ENCODE results near the gene RASD1. TPM values are rescaled to one million over a fixed set of nuclear protein-coding genes. Genes with fewer than 3 reads are reported as not detected.

RASD1 gene
- total RNA-seq, 1 donor = 0.36 TPM

DNA sequence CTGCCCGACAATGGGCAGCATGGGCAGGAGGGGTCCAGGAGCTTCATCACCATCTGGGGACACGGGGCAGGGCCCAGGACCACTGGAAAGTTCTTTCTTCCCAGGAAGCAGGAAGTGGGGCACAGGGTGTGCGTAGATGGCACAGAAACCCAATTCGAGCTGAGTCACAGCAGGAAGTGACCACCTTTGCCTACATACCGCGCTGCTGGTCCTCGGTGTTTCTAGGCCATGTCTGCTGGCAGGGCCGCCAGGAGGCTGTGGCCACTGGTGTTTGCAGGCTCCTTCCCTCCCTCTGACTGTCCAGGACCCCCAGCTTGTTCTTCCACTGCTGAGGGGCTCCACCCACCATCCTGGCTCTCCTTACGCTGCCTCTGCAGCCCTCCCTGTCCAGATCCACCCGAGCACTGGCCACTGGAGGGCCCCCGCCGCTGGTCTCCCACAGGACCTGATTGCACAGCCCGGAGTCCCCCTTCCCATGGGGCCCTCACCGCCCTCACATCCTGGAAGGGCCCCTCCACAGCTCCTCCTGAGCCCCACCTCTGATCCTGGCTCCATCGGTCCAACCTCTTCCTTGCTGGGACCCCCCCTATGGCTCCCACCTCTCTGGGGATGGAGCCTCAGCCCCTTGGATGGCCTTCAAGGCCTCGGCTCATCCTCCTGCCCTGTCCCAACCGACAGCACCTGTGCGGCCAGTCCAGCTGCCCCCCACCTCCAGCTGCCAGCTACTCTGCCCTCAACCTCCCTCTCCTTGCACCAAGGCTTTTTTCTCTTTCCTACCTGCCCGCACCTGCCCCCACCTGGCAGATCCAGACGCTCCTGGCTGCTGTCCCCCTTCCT is 14.5 kb upstream of the RASD1 start:
- H3K4me3 ChIP-seq (ENCODE audit: low read depth, low read length) = no peak overlapping the region
- DNase-seq (ENCODE audit: low read depth) = no peak
- no peak for TF ChIP-seq CTCF (IDR thresholded peaks at IDR 0.05; ENCODE audit: insufficient read depth, low read length)

- H3K4me3 ChIP-seq (ENCODE audit: low read depth, low read length) = no peak overlapping the region
- DNase-seq (ENCODE audit: low read depth) = no peak
- TF ChIP-seq CTCF (IDR thresholded peaks at IDR 0.05; ENCODE audit: insufficient read depth, low read length) = no peak
These were observed 13.6 kb upstream of the RASD1 start for GRCh38 chr17:17509601-17510425.

DNA sequence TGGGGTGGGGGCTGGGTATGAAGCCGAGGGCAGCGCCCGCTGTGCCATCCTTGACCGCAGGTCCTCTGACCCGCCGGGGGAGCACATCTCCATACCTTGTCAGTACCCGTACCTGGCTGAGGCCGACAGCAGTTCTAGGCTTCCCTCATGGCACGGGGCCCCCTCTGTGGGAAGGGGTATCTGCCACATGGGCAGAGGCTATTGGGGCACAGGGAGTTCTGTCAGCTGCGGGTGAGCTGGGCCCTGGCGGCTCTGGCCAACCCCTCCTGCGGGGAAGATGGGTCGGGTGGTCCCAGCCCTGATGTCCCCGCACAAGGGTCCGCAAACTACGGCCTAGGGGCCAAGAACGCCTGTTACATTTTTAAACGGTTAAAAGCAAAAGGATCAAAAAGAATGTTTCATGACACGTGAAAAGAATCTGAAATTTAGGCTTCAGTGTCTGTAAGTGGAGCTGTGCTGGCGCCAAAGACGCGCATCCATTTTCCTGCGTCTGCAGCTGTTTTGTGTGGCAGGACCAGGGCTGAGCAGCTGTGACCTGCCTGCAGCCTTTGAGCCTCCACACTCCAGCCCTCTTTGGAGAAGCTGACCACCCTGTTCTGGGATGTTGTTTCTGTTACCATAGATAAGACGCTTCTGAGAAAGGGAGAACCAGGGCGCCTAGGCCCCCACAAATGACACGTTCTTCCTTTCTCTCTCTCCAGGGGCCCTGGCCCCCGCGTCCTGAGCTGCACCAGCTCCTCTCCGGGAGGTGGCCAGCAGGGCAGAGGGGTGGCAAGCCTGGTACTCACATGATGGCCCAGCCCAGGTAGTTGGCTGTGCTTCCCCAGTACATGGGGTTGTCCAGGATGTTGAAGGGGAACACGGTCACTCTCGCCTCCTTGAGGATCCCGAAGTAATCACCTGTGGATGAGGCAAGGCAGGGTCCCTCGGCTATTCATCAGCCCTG is 12.7 kb upstream of the RASD1 start:
- no peak for DNase-seq (ENCODE audit: low read depth)
- TF ChIP-seq CTCF (IDR thresholded peaks at IDR 0.05; ENCODE audit: insufficient read depth, low read length) = no peak
- no peak overlapping the region for H3K4me3 ChIP-seq (ENCODE audit: low read depth, low read length)

- no peak for TF ChIP-seq CTCF (IDR thresholded peaks at IDR 0.05; ENCODE audit: insufficient read depth, low read length)
- no peak for DNase-seq (ENCODE audit: low read depth)
- no peak overlapping the region for H3K4me3 ChIP-seq (ENCODE audit: low read depth, low read length)
These were observed 11.9 kb upstream of the RASD1 start for GRCh38 chr17:17508019-17508535.

GRCh38 chr17:17507465-17508011 is 11.3 kb upstream of the RASD1 start:
- no peak for TF ChIP-seq CTCF (IDR thresholded peaks at IDR 0.05; ENCODE audit: insufficient read depth, low read length)
- DNase-seq (ENCODE audit: low read depth) = no peak
- no peak overlapping the region for H3K4me3 ChIP-seq (ENCODE audit: low read depth, low read length)

Data from fibroblast of the aortic adventitia (primary cell).